Fibroblast of upper back skin (primary cell): ENCODE measurements around the gene TAOK3.
A peak's percentile ranks its signal among the peaks of the same experiment; 100 is the strongest.

Experiments
- DNase-seq: peaks from one replicate; pipeline ENCODE4 v3.0.0-alpha.2; 2013

Gene TAOK3

GRCh38 chr12:118126119-118126757 is 246.5 kb downstream of the TAOK3 start:
- DNase-seq: no peak

- DNase-seq: no peak
Observed at GRCh38 chr12:118125743-118126118, 247.0 kb downstream of the TAOK3 start.

- no peak for DNase-seq
Observed at GRCh38 chr12:118124333-118124874, 248.3 kb downstream of the TAOK3 start.

- no peak for DNase-seq
Observed at GRCh38 chr12:118122264-118122663, 250.4 kb downstream of the TAOK3 start.

- DNase-seq: peak; percentile 56
Observed at GRCh38 chr12:118120579-118121363, 251.9 kb downstream of the TAOK3 start.

DNA sequence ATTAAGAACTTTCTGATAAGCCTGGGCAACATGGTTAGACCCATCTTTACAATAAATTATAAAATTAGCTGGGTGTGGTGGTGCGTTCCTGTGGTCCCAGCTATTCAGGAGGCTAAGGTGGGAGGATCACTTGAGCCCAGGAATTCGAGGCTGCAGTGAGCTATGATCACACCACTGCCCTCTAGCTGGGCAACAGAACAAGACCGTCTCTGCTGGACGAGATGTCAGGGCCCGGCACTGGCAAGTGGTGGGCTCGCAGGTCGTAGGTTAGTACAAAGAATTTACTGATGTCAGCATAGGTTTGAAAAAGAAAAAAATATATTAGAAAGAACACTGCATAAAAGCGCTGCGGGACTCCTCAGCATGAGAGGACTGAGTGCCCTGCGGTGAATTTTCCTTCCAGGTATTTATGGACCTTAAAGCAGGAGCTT is 253.2 kb downstream of the TAOK3 start:
- no peak for DNase-seq

DNA sequence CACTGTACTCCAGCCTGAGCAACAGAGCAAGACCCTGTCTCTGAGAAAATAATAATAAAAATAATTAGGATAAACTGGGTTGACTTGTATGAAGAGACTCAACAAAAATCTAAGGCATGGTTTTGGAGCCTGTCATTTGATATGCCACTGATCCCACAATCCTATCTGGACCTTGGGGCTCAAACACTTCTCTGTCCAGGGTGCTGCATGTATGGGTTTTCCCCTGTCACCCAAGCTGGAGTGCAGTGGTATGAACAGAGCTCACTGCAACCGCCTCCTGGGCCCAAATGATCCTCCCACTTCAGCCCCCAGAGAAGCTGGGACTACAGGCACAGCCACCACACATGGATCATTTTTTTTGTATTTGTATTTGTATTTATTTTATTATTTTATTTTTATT is 263.6 kb downstream of the TAOK3 start:
- DNase-seq: no peak

GRCh38 chr12:118107694-118108093 is 265.0 kb downstream of the TAOK3 start:
- DNase-seq: no peak

- no peak for DNase-seq
Observed at GRCh38 chr12:118107011-118107410, 265.7 kb downstream of the TAOK3 start.

DNA sequence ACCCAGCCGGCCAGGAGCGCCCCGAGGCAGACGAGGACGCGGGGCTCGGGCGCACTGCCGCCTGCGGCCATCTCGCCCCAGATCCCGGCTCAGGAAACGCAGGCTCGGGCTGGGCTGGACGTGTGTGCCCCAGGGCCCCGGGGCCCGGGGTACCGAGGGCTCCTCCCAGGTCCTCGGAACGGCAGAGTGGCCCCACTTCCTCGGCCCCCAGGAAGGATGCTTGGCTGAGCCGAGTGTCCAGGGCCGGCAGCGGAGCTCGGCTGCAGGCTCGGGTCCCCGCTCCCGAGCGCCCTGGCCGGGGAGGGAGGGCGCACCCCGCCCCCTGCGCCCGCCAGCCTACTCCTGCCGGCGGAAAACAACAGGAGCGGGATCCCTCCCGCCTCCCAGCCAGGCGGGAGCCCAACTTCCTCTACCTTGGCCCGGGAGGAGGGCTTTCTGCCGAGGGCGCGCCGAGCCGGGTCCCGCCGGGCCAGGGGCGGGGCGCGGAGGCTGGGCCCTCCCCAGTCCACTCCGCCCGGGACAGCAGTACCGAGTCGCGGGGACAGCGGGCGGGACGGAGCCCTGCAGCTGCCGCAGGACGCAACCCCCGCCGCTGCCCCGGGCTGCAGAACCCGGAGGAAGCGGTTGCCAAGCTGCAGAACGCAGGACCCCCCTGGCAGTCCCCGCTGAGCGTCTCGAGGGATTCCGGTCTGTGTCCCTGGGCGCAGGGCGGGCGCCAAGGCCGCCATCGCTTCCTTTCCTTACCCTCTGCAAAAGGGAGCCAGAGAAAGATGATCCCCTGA is 268.9 kb downstream of the TAOK3 start, which contains the start of gene VSIG10:
Gene VSIG10, minus strand, starts transcription at position 411 of the 782 bp plus-strand sequence. Its CDS starts 340 bp downstream, at position 71.
- peak; percentile 52 for DNase-seq

GRCh38 chr12:118103201-118103600 is 269.5 kb downstream of the TAOK3 start:
- no peak for DNase-seq

DNA sequence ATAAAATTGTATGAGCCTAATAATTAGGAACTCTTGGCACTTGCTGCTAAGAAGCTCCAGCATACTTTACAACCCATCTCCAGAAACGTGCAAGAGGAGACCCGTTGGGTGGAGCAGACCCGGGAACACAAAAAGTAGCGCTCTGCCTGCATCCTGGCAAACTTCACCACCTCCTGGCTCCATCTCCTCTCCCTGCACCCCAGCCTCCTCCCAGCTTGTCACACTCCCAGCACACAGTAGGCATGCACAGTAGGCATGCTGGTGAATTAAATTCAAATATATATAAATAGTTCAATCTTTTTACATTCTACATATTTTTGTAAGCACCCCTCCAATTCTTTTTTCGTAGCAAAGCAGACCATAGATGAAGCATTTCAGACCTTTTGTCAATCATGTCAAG is 270.1 kb downstream of the TAOK3 start:
- no peak for DNase-seq

DNA sequence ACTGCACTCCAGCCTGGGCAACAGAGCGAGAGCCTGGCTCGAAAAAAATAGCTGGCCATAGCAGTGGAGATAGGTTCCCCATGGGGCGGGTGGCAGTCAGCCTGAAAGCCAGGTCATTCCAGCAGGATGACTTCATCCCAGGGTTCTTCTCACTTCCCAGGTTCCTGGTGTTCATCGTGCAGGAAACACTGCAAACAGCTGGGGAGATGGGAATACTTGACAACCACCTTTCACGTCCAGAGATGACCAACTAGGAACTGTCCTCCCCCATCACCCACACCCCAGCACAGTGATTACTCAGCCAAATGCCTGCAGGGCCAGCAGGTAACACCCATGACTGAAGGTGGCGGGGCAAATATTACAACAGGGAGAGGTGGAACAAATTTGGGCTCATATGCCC is 270.6 kb downstream of the TAOK3 start:
- DNase-seq: peak; percentile 4

DNA sequence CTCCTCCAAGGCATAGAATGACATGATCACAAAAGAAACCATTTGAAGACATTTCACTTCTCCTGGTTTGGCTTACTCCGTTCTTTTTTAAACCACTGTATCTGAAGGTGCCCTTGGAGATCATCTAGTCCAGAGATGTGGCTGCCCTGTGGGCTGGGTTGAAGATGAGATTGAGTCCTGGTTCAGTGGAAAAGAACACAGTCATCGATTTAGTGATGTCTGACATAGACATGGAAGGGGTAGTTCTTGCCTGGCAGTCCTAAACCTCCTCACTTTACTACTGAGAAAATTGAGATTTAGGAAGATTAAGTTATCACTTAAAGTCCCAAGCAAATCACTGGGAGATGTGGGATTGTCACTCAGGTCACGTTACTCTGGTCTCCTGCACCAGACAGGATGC is 271.7 kb downstream of the TAOK3 start:
- no peak for DNase-seq
